Adipose tissue (tissue), 3 donors: ENCODE measurements around the gene DNM2. TPM values are rescaled to one million over a fixed set of nuclear protein-coding genes. Genes with fewer than 3 reads are reported as not detected.

Source experiments
- H3K27ac ChIP-seq: one replicate; pipeline ENCODE4 v1.5.1; 2013; ENCODE audit warnings: low read depth, low read length
- WGBS, 3 donors: extraction: QIAGEN DNeasy Blood & Tissue Kit; methylation state at CpG; one replicate each; pipeline ENCODE4 v1.1.7; 2013; 5-methylcytosine and 5-hydroxymethylcytosine counted together
- polyA plus RNA-seq, 3 donors: library from polyadenylated mRNA; stranded (reverse); fragments of 200-250 nt; gene quantifications; one replicate each; pipeline ENCODE4 v1.2.3, GENCODE V29; 2013
- donor health status: healthy with polysubstance abuse.
- donor health status: Bipolar disorder and iron deficiency.
- donor health status: healthy.

DNM2 gene
- polyA plus RNA-seq, 3 donors: 56.5 to 81.6 (median 64.2) TPM

GRCh38 chr19:10797078-10797477 is 79.2 kb downstream of the DNM2 start:
- H3K27ac ChIP-seq: no peak overlapping the region
- WGBS, 3 donors: 87 to 89% (median 88%) methylated on average over 14 of the region's 14 CpGs

GRCh38 chr19:10797541-10798256 is 79.8 kb downstream of the DNM2 start:
- WGBS, 3 donors: 65 to 78% (median 71%) methylated on average over 18 to 19 of the region's 19 CpGs
- H3K27ac ChIP-seq: no peak overlapping the region

- no peak overlapping the region for H3K27ac ChIP-seq
- WGBS, 3 donors: 58 to 75% (median 59%) methylated on average over 9 of the region's 9 CpGs
Measured at GRCh38 chr19:10800488-10800887, 82.6 kb downstream of the DNM2 start.

- no peak overlapping the region for H3K27ac ChIP-seq
- 95 to 97% (median 96%) methylated on average over 5 of the region's 5 CpGs for WGBS, 3 donors
Measured at GRCh38 chr19:10802479-10802878, 84.6 kb downstream of the DNM2 start.

GRCh38 chr19:10803252-10803651 is 85.4 kb downstream of the DNM2 start:
- WGBS, 3 donors: 97 to 99% (median 97%) methylated on average over 9 of the region's 9 CpGs
- H3K27ac ChIP-seq: no peak overlapping the region

GRCh38 chr19:10805065-10805757 is 87.3 kb downstream of the DNM2 start:
- WGBS, 3 donors: 67 to 91% (median 78%) methylated on average over 11 of the region's 11 CpGs
- no peak overlapping the region for H3K27ac ChIP-seq

- H3K27ac ChIP-seq: no peak overlapping the region
- WGBS, 3 donors: 80 to 95% (median 89%) methylated on average over 11 of the region's 11 CpGs
Measured at GRCh38 chr19:10805758-10806247, 87.9 kb downstream of the DNM2 start.

- no peak overlapping the region for H3K27ac ChIP-seq
- 71 to 82% (median 73%) methylated on average over 10 of the region's 10 CpGs for WGBS, 3 donors
Measured at GRCh38 chr19:10808937-10809649, 91.2 kb downstream of the DNM2 start.

- 60 to 84% (median 69%) methylated on average over 15 of the region's 15 CpGs for WGBS, 3 donors
- H3K27ac ChIP-seq: no peak overlapping the region
Measured at GRCh38 chr19:10809651-10810285, 91.9 kb downstream of the DNM2 start.

GRCh38 chr19:10811391-10812111 is 93.7 kb downstream of the DNM2 start:
- 85 to 92% (median 88%) methylated on average over 17 of the region's 17 CpGs for WGBS, 3 donors
- H3K27ac ChIP-seq: no peak overlapping the region

- no peak overlapping the region for H3K27ac ChIP-seq
- 90 to 96% (median 94%) methylated on average over 19 of the region's 19 CpGs for WGBS, 3 donors
Measured at GRCh38 chr19:10812196-10812595, 94.3 kb downstream of the DNM2 start.

GRCh38 chr19:10812902-10813404 is 95.1 kb downstream of the DNM2 start:
- H3K27ac ChIP-seq: peak overlapping the region; percentile 29
- 43 to 78% (median 44%) methylated on average over 9 of the region's 9 CpGs for WGBS, 3 donors

- no peak overlapping the region for H3K27ac ChIP-seq
- WGBS, 3 donors: 83 to 98% (median 84%) methylated on average over 9 of the region's 9 CpGs
Measured at GRCh38 chr19:10815007-10815536, 97.2 kb downstream of the DNM2 start.

- no peak overlapping the region for H3K27ac ChIP-seq
- 80 to 93% (median 86%) methylated on average over 21 of the region's 21 CpGs for WGBS, 3 donors
Measured at GRCh38 chr19:10815969-10816644, 98.2 kb downstream of the DNM2 start.

- WGBS, 3 donors: 53 to 81% (median 74%) methylated on average over 11 of the region's 11 CpGs
- no peak overlapping the region for H3K27ac ChIP-seq
Measured at GRCh38 chr19:10816691-10817090, 98.8 kb downstream of the DNM2 start.

GRCh38 chr19:10817291-10818038 is 99.6 kb downstream of the DNM2 start:
- no peak overlapping the region for H3K27ac ChIP-seq
- WGBS, 3 donors: 57 to 84% (median 75%) methylated on average over 42 of the region's 42 CpGs
